ENCODE measurements around the gene IQCH.

Gene IQCH

DNA sequence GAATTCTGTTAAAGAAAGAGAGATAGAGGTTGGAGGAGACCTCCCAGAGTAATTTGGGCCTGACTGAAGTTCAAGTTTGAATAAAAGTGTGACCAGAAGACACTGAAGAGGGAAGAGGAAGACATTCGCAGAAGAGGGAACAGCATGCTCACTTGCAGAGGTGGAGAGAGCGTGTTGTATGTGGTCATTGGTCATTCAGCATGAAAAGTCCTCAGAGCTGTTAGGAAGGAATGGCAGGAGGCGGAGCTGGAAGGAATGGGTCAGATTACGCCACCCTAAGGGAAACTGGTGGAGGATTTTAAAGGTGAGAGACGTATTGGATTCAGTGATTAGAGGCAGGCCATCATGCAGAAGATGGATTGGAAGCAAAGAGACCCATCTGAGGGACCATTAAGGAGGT, 41.6 kb downstream of the IQCH start:
- DNase-seq (ENCODE audit: insufficient read length, low spot score) (no peak), FAIRE-seq (peak; percentile 72)

DNA sequence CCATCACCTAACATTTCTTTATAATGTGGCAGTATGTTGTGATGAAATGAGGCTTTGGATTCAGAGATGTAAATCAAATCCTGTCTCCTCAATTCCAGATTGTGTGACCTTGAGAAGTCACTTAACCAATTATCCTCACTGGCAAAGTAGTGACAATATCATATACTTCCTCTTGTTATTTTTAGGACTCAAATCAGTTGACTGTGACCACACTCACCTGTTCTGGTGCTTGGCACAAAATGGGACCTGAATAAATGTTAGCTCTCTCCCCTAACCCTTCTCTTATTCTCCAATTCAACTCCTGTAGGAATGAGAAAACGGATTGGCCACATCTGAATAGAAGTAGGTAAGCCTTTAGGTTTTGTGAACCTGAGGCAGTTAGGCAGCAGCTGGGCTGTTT, 42.1 kb downstream of the IQCH start:
- DNase-seq (ENCODE audit: insufficient read length, low spot score) (no peak), FAIRE-seq (no peak)

DNA sequence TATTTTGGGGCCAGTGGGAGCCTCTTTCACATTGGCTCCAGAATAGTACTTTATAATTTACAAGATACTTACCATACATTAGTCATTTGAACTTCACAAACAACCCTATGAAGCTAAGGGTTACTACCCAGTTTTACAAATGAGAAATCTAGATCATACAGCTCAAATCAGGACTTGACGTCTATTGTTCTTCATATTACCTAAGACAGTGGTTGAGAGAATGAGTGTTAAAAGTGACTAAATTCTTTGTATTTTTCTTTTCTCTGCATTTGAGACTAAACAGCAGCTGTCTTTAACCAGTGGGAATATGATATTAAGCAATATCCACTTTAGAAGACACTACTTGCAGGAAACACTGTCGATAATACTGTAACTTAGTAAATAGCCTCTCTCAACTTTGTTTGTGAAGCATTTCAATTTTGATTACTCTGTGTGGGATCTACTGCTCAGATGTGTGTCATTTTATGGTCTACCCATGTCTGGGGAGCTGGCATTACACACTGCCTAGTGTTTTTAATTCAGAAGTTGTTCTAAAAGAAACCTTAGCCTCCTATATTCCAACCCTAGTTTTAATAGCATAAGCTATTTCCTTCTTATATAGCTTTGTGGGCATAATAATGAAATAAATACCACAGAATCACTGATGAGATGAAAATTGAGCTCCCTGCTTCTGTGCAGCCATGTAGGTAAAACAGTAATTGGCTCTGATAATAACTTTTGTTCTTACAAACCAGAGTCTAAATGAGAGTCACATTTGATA, 45.9 kb downstream of the IQCH start:
- no peak for DNase-seq (ENCODE audit: insufficient read length, low spot score)
- FAIRE-seq = no peak

DNA sequence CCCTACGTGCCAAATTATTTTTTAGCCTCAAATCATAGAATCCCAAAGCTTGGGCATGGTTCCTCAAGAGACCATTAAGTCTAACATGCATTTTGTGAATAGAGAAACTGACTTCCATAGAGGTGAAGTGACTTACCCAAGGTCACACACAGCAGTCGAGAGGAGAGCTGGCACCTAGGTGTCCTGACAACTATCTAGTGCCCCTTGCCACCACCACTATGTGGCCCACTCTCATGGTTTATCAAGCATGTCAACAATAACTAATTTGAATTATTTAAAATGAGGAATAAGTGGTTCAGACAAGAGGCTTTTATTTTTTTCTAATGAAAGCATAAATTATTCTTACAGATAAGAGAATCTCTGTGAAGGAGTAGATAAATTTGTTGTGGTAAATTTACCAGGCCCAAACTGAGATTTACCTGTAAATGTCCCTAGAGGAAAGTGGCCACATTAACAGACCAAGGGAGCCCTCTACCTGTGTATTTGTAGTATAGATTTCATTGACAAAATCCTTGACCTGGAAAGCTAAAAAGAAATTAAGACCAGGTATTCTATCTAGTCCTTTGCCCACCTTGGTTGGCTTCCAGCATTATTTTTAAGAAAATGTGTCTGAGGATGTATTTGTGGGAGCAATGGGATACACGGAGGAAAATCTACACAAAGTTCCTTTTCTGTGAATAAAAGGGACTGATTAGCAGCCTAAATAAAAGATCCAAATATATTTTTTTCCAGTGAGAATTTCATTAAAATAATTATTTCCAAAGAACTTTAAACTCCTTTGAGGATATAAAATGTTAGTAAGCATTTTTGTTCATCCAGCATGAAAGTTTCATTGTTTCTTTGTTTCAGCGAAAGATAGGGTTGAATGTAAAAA, 49.1 kb downstream of the IQCH start:
- FAIRE-seq (no peak), DNase-seq (ENCODE audit: insufficient read length, low spot score) (peak; percentile 42)

DNA sequence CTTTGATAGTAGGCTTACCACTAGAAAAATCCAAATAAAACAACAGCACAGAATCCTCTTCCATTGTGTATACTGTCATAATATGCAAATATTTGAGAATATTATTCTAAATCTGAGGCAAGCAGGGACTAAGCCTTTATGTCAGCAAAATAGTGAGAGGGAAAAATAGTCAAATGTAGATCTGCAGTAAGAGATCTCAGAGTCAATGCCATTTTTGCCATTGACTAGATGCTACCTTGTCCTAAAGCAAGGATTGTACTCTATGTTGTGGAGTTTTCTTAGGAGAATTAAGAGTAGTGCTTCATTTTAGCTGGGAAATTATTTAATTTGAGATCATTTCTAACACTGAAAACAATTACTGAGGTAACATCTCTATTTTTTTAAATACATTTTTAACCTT, 50.2 kb downstream of the IQCH start:
- no peak for FAIRE-seq

DNA sequence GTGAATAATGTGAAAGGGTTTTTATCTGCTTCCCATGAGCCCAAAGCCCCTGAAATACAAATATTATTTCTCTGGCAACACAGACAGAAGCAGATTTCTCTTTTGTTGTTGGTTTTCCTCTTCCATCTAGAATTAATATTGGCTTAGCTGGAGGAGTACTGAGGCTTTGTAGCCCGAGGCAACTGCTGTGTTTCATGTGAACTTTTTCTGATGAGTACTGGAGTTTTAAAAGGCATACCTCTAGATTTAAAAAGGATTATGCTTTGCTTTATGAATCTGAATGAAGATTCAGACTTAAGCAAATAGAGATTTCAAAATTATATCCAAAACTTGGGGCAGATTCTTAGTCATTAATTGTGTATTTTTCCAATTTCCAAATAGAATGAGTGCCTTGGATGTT, 50.9 kb downstream of the IQCH start:
- DNase-seq (ENCODE audit: insufficient read length, low spot score) = no peak
- no peak for FAIRE-seq

More for the DNA sequence above, 50.2 kb downstream of the IQCH start:
- no peak for DNase-seq (ENCODE audit: insufficient read length, low spot score)

DNA sequence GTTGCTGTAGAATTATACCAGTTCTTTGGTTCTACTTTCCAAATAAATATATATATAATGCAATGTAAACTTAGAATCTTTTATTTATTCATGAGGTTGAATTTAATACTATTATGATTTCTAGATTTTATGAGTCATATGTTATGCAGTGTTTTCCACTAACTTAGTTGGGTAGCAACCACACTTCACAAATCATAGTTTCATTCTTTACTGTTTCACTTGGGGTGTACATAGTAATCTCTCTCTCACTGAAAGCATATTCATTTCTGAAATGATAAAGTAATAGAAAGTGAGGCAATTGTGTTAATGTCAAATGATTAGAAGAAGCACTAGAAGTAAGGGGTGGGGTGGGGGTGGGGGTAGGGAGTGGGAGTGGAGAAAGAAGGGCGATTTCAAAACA, 52.6 kb downstream of the IQCH start:
- DNase-seq (ENCODE audit: insufficient read length, low spot score) (no peak), FAIRE-seq (no peak)

DNA sequence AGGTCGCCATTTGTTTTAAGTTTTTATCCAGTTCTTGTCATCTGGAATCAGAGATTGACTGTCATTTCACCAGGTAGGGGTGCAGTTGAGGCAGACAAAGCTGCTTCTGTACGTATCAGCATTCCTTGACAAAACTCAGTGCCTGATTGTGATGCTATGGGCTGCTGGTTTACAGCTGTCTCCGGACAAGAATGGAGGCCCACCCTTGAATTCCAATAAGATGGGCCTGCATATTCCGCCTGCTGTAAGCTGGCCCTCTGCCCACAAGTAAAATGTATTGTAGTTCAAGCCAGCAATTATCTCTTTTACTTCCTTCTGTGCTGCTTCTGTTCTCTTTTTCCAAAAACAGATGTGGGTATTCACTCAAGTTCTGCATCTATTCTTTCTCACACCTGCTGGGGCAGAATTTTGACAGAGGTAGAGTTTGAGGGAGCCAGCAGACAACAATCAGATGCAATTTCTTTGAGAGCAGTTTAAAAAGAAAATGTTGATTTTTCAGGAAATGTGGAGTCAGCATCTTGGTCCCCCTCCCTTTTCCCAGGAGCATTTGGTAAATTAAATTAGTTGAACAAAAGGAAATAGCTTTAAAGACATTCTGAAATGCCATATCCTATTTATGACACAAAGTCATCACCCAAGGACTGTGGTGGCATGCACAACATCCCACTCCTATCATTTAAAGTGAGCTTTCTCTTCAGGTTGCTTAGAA, 53.5 kb downstream of the IQCH start:
- FAIRE-seq = peak; percentile 33
- no peak for DNase-seq (ENCODE audit: insufficient read length, low spot score)

DNA sequence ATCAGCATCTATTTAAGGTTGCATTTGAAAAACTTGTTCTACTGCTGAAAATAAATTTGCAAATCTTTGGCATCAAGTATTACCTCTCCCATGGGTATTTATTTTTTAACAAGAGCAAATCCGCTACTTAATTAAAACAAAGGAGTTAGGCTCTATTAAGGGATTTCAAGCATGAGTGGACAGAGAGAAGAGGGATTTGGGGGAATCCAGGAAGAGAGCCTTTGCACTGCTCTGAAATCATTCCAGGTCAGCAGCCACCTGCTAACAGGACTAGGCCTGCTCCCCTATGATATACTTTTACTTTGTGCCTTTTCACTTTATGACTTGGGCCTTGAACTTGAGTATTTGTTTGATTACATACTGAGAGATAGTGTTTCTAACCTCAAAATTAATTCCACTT, 57.1 kb downstream of the IQCH start:
- DNase-seq (ENCODE audit: insufficient read length, low spot score) (no peak), FAIRE-seq (no peak)

DNA sequence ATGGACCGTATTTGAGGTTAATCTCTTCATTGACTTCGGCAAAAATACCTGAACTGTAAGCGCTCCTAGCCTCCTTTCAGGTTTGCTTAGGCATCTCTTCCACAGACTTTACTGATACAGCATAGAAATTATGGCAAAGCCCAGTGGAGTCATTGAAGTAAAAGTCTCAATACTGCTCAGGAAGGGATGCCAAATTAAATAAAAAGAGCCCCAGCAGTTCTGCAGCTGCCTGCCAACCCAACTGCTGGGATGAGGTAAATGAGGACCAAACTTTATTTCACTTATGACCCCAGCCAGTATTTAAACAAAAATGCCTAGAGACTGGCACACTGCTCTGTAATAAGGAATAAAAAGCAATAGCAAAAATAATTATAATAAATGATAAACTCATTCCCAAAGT, 65.4 kb downstream of the IQCH start:
- FAIRE-seq = no peak

DNA sequence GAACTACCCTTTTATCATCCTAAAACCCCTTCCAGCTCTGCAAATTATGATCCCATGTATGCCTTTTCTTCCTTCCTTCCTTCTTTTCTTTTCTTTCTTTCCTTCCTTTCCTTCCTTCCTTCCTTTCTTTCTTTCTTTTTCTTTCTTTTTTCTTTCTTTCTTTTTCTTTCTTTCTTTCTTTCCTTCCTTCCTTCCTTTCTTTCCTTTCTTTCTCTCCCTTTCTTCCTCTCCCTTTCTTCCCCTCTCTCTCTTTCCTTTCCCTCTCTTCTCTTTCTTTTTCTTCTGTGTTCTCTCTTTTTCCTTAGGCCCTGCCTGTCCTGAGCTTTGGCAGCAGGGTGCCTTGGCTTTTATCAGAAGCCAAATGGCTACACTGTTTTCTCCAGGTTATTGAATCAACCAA, 66.8 kb downstream of the IQCH start:
- FAIRE-seq (no peak), DNase-seq (ENCODE audit: insufficient read length, low spot score) (no peak)

More for the DNA sequence above, 65.4 kb downstream of the IQCH start:
- DNase-seq (ENCODE audit: insufficient read length, low spot score) = no peak

DNA sequence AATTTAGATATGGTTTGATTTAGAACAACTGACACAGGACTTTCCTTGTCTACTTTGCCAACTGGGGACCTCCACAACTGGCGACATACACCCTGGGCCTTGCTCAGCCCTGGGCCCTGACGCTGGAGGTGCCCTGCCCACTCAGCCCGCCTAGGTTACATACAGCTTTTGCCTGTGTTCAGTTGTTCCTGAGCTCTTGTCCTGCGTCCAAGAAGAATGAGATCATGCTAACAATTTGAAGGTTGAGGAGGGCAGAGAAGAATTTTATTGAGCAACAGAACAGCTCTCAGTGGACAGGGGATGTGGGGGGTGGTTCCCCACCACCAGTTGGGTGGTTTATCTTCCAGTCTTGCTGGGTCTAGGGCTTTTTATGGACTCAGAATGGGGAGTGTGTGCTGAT, 67.9 kb downstream of the IQCH start:
- FAIRE-seq = no peak
- no peak for DNase-seq (ENCODE audit: insufficient read length, low spot score)

DNA sequence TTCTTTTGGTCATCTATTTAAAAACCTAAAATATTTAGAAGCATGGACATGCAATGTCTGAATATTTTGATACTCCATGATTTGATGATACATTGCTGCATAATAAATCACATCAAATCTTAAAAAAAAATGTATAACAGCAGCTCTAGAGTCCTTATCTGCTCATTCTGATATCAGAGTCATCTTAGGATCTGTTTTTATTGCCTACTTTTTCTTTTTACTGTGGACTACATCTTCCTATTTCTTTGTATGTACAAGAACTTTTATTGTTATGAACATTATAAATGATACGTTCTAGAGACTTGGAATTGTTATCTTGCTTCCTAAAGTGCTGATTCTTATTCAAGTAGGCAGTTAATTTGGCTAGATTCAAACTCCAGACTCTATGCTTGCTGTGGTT, 72.7 kb downstream of the IQCH start:
- no peak for FAIRE-seq
- no peak for DNase-seq (ENCODE audit: insufficient read length, low spot score)

DNA sequence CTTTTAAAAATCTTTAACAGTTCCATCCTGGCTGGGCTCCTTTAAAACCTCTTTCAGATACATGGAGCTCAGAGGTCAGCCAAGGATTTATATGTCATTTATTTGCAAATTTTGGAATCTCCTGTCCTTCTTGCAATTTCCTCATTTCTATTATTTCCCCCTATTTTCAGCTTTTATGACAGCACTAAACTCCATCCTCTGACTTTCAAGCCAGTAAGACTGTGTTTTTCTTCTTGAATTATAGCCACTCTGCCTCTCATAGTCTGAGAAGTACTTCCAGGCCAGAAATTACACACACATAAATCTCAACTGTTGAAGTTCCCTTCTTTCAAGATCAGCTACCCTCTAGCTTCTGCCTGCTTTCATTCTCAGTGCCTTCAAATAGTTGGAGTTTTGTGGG, 73.2 kb downstream of the IQCH start:
- FAIRE-seq (no peak), DNase-seq (ENCODE audit: insufficient read length, low spot score) (no peak)

DNA sequence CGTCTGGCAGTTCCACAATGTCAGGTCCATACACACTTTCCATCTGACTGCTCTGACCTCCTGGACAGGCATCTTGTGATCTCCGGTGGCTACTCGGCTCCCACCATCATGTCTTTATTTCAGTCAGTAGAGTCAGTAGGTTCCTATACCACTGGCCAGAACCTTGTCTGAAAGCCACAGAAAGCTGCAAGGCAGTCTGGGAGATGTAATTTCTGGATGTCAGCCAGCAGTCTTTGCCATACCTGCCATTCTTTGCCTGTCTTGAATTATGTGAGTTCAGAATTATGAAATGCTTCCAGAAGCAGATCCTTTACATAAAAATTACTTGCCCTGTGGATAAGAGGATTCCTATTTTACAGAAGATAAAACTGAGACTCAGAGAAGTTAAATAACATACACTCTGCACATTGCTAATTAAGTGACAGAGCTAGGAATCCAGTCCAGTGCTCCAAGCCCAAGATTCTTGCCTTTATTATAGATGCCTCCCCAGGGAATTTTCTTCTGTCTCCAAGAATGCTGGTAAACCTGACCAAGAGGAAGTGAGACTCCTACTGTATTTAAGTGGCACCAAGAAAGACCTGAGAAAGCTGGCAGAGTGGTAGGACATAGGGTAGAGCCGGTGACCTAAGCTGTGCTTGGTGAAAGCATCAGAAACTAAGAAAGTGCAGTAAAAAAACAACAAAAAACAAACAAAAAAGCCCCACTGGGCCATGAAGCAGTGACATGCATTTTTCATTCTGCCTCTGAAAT, 75.6 kb downstream of the IQCH start:
- FAIRE-seq (no peak), DNase-seq (ENCODE audit: insufficient read length, low spot score) (no peak)

DNA sequence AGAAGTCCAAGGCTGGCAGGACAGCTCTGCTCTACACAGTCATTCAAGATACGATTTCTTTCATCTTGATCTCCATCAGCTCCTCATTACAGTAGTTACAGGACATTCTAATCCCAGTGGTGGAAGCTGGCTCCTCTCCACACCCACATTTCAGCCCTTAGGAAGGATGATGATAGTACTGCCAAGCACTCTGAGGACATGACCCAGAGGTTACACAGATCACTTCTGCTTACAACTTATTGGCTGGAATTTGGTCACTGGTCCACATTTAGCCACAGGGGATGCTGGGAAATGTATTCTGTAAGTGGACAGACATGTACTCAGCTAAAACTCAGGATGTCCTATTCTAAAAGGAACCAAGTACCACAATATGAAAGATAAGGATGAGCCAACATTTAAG, 77.1 kb downstream of the IQCH start:
- DNase-seq (ENCODE audit: insufficient read length, low spot score) (no peak), FAIRE-seq (peak; percentile 40)

DNA sequence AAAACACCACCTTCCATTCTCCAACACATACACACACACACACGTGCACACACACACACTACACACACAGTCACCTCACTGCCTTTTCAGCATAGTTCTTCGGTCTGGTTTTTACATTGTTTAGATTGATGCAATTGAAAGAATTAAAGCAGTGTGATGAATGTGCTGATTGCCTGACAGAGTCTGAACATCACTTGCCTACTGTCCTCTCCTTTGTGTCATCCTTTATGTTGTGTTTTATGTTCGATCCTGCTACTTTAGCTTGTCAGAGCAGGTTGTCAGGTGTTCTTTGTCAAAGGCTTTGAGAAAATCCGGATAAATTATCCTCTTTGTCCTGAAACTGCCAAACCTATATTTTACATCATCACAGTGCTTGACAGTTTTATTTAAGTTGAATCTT, 80.4 kb downstream of the IQCH start:
- FAIRE-seq (peak; percentile 80), DNase-seq (ENCODE audit: insufficient read length, low spot score) (no peak)

DNA sequence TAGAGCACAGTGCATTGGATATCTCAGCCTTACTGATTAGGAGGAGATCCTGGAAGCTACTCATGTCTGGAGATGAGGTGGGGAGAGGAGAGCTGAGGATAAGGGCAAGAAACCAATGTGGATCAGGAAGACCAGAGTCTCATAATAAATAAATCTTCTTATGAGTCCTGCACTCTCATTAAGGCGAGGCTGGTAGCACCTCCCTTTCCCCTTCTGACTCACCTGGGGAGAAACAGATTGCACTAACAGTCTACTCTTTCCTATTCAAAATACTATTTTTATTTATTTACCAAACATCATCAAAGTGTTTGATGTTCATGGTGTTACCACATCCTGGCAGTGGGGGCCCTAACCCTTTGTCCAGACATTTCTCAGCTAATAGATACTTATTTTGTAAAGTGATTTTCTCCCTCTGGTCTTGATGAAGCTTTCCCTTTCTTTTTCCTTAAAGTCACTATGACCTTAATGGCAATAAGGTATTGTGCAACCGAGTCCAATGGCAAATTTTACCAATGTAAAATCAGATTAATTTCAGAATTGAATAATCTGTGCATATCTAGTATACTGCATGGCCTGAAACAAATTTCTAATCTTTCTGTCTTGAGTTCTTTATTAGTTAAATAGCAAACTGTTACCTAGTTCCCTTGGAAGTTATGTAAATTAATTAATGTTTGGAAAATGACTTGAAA, 81.1 kb downstream of the IQCH start:
- no peak for DNase-seq (ENCODE audit: insufficient read length, low spot score)
- FAIRE-seq = peak; percentile 58

DNA sequence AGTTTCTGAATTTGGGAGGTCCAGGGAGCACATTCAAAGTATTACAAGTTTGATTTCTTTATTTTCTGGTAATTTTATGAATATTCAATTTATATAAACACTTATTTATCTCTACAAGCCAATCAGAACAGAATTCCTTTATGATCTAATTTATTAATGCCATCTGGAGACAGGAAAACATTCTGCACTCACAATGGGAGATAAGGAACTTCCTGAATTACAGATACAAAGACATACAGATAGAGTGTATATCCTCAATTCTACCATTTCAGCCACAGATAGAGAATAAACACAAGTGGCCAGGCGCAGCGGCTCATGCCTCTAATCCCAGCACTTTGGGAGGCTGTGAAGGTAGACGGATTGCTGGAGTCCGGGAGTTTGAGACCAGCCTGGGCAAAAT, 86.0 kb downstream of the IQCH start:
- FAIRE-seq = no peak
- no peak for DNase-seq (ENCODE audit: insufficient read length, low spot score)

DNA sequence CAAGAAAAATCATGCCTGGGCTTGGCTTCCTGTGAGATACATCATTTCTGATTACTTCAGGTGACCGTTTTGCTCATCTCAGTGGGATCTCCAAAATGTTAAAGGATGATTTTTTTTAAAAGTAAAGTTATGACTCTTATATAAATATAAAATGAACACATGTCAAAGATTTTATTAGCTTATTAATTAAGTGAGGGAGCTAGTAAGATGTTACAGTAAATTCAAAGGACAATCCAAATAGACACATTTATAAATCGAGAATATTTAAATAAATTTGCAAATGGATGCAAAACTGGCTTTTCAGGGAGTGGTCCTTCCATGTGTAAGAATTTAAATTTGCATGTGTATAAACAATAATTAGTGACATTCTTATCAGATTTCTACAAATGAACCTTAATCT, 87.0 kb downstream of the IQCH start:
- no peak for DNase-seq (ENCODE audit: insufficient read length, low spot score)
- FAIRE-seq = no peak

Measured in HTR-8/SVneo (cell line).